GM21360 (cell line): ENCODE results near the gene RASAL3.
"Not testable (repeated sequence)": the region's sequence is repeated elsewhere in the genome, so short reads cannot be mapped to it uniquely, and the experiment has no call there.

Source experiments
- ATAC-seq: cut with Tn5 transposase; IDR thresholded peaks from one replicate; pipeline ENCODE4 v1.9.1; 2021; ENCODE audit warnings: mild to moderate bottlenecking, moderate library complexity; ENCODE audit not compliant: unreplicated experiment

The RASAL3 gene

DNA sequence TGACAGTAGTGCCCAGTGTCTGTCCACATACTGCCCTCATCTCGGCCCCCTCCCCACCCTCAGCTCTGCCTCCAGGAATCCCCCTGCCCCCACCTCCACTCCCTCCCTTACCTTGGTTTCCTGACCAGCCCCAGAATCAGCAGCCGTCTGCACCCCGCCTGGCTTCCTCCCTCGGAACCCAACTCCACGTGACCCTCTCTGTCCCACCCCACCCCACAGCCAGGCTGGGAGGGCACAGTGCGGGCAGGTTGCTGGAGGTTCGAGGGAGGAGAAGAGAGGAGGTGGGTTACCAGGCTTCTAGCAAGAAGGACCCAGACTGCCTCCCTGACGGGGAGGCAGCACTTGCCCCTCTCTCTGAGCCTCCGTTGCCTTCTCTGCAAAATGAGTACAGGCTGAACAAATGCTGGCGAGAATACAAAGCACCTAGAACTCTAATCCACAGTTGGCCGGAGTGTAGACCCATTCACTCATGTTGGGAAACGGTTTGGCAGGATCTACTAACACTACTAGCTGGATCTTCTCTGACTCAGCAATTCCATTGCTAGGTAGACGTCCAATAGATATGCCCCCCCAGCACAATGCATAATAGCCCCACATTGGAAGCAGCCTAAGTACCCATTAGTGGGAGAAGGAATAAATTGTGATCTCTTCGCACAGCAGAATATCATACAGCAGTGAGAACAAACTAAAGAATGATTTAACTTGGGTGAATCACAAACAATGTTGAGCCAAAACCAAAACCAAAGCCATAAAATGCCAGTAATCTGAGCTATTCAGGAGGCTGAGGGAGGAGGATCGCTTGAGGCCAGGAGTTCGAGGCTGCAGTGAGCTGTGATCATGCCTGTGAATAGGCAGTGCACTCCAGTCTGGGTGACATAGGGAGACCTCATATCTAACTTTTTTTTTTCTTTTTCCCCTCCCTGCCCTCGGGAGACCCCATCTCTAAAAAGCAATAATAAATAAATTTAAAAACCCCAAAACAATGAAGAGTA is at the start of gene RASAL3:
RASAL3 (minus strand) TSS at position 151 of the 992 bp plus-strand sequence. CDS start 186 bp downstream, outside the sequence.
- no peak for ATAC-seq

DNA sequence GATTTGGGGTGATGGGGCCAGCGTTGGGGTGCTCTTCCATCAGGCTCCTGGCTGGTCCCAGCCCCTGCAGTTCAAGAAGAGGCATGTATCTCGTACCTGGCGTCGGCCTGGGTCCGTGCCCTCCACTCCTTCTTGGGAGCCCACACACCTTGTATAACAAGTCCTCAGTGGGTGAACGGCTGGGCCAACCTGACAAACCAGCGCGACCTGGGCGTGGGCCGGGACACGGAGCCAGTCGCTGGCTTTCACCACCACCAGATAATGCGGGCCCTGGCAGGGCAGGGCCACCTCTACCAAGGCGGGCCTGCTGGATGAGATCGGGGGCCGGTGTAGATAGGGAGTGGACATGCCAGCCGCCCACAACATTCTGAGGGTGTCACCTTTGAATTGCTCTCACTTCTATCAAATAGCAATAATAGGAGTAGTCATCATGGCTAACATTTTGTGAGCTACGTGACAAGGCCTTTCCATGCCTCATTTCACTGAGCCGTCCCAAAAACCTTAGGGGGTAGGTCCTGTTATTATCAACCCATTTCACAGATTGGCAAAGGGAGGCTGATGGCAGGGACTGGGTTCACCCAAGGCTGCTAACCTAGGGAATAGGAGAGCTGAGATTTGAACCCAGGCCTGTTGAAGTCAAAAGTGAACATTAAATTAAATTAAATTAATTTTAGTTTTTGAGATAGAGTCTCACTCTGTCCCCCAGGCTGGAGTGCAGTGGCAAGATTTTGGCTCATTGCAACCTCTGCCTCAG is 47.5 kb upstream of the RASAL3 start:
- ATAC-seq: no peak

DNA sequence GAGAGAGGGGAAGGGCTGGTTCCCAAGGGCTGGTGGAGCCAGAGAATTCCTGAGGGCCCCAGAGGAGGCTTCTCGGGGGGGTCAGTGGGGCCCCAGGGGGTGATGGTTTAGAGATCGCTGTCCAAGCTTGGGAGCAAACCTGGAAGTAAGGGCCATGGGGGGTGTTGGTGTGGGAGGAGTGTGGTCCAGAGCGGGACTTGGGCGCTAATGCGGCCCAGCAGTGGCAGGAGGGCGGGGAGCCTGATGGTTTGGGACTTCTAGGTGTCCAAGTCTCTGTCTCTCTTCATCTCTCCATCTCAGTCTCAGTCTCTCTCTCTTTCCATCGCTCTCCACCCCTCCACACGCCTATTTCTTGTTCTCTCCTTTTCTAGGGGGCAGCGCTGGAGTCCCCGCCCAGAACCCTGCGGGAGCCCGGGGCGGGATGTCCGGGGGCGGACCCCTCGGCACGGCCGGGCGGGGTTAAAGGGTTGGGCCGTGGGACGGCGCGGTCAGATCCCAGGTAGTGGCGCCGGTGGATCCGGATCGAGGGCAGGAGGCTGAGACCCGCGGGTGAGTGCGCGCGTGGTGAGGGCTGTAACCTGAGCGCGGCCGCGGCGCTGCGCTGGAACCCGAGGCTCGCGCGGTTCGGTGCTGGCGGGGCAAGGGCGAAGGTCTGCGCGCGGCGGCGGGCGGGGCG is 43.8 kb upstream of the RASAL3 start, which contains the start of gene CYP4F22:
CYP4F22 (plus strand) TSS at position 491 of the 676 bp plus-strand sequence. CDS start 16,812 bp downstream, outside the sequence.
- no peak for ATAC-seq

DNA sequence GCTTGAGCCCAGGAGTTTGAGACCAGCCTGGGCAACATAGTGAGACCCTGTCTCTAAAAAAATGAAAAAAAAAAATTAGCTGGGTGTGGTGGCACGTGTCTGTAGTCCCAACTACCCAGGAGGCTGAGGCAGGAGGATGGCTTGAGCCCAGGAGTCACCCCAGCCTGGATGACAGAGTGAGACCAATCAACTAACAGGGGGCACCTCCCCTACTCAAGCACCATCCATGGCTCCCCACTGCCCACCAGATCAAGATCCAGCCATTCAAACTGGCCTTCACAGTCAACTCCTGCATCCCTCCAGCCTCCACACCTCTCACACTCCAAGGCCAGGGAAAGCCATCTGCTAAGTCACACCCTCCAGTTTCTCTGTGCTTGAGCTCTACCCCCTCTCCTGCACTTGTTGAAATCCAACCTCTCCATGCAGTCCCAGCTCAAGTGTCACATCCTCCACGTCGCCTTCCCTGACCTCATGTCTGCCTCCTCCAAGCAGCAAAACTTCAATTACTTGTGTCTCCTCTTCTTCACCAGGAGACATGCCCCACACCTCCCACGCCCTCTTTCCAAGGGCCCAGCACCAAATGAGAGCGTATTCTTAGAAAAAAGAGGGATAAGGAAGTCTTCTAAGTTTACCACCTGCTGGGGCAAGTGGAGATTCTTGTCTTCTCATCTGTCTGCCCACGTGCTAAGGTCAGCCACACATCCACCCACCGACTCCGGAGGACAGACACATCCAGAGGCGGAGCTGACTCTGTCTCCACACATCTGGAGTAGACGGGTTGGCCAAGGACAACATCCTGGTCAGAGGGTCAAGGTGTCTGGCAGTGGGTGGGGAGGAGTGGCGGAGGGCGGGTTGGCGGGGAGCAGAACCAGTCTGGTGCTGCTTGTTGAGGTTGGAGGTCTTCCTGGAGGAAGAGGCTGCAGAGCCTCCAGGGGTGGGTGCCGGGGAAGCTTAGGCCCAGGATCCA is 43.0 kb upstream of the RASAL3 start:
- ATAC-seq: no peak

DNA sequence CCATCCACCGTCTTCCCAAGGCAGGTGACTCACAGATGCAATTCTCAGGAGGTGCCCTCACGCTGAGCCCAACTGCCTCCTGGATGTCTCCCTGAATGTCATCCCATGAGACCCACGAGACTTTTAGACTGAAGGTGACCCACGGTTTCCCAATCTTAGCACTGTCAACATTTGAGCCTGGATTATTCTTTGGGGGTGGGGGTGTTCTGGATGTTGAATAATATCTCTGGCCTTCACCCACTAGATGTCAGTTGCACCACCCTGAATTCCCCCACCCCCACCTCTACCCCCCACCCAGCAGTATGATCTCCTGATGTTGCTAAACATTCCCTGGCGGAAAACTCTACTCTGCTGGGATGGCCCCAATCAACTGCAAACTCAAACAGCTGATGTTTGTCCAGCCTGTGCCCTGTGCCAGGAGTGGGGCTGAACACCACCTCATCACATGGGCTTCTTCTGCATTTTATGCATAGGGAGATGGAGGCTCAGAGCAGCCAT is 41.8 kb upstream of the RASAL3 start:
- no peak for ATAC-seq

DNA sequence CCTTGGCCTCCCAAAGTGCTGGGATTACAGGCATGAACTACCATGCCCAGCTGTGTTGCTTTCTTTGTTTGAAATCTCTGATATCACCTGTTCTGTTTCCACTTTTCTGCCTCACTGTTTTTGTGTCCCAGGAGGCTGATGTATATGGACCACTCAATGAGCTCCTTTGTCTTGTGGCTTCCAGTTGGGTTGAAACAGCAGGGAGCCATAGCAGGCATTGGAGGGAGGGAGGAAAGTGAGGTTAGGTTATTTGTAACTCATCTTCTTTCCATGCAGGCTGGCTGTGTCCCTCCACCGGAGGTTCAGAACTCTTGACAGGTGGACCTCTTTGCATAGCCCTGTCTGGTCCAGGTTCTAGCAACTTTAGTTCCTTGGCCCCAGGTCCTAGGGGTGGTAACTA is 37.9 kb upstream of the RASAL3 start:
- ATAC-seq: no peak

DNA sequence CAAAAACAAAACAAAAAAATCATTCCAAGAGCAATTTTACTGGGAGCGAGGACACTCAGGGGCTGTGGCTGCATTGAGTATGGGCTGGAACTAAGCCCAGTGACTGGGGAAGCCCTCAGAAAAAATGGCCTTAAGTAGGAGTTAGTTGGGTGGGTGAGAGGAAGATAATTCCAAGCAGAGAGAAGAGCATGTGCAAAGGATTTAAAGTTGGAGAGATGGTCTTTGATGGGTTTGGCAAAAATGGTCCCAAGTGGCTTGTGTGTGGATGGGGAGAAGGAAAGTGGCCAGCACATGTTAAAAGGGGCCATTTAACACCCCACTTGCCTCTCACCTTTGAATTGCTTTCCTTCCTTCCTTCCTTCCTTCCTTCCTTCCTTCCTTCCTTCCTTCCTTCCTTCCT is 37.3 kb upstream of the RASAL3 start:
- ATAC-seq: no peak

DNA sequence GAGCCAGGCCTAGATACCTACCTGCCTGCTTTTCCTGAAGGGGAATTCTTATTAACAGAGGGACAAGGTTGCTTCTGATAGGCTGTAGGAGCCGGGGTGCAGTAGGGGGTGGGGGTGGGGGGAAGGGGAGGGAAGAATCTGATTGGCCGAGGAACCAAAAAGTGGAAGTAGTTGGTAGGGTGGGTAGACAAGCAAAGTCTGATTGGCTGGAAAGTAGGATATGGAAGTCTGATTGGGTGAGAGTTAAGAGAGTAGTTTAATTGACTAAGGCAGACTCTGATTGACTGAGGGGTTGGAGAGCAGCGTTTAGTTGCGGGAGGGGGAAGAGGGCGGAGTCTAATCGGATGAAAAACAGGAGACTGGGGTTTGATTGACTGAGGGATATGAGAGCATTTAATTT is 34.6 kb upstream of the RASAL3 start:
- no peak for ATAC-seq

DNA sequence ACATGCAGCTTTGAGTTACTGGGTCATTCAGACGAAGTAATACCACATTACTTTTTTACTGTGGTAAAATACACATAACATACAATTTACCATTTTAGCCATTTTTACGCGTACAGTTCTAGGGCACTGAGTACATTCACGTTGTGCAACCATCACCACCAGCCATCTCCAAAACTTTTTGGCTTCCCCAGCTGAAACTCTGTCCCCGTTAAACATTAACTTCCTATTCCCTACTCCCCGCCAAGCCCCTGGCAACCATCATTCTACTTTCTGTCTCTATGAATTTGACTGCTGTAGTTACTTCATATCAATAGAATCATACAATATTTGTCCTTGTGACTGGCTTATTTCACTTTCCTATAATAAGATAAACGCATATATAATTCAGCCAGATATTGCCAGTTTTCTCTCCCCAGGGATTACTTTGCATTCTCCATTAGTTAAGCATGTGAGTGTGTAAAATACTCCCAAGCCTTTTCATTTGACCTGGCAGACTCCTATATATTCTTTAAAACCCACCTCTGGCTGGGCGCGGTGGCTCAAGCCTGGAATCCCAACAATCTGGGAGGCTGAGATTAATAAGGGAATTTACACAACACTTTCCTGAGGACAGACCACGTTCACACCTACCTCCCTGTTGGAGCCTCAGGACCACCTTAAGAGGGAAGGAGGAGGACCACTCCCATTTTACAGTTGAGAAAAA is 34.0 kb upstream of the RASAL3 start:
- ATAC-seq: no peak

DNA sequence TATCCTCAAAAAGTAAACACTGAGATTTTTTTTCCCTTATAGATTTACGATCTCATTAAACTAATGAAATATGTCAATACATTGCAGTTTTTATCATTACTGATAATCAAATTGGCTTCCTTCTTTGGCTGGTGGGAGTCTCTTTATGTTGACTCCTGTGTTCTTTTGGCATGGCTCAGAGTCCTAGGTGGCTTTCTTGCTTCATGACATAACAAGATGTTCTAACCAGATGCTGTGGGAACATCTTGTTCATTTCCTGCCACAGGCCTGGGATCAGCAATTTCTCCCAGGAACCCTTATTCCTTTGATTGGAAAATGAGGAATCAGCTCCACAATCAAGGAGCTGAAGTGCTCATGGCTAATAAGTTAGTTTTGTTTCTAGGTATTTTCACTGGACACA is 30.8 kb upstream of the RASAL3 start:
- ATAC-seq: no peak

DNA sequence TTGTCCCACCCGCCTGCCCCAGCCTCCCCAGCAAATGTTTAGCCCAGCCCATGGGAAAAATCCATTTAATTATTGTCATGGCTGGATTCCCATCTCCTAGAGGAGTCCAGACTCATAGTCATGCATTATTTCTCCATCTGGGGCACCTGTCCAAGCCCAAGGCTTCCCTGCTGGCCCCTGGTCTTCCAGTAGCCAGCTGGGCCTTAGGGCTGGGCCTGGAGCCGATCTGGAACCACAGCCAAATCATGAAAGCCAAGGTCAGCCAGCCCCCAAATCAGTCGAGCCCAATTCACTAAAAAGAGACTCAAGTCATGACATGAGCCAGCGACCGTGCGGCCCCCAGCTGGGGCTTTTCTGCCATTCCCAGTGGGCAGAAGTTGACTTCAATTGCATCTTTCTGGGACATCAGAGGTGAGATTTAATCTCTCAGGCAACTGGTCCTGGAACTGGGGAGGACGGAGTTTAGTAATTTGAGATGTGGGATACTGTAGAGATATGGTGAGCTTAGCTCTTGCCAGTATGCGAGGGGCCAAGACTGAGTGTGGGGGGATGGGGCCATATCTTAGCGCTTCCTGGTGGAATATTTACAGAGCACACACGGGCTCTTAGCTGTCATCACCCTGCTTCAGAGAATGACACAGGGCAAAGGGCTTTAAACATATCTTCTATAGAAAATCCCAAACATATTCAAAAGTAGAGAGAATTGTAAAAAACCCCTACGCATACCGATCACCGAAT is 24.3 kb upstream of the RASAL3 start:
- ATAC-seq: no peak

DNA sequence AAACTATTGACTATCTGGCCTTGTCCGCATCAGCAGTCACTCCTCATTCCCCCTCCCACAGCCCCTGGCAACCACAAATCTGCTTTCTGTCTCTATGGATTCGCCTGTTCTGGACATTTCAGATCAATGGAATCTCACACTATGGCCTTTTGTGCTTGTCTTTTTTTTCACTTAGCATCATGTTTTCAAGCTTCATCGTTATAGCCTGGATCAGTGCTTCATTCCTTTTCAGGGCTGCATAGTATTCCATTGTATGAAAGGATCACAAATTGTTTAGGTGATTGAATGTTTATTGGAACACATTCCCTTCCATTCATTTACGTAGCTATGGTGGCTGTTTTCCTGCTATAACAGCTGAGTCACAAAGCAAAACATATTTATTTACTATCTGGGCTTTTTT is 22.7 kb upstream of the RASAL3 start:
- no peak for ATAC-seq

DNA sequence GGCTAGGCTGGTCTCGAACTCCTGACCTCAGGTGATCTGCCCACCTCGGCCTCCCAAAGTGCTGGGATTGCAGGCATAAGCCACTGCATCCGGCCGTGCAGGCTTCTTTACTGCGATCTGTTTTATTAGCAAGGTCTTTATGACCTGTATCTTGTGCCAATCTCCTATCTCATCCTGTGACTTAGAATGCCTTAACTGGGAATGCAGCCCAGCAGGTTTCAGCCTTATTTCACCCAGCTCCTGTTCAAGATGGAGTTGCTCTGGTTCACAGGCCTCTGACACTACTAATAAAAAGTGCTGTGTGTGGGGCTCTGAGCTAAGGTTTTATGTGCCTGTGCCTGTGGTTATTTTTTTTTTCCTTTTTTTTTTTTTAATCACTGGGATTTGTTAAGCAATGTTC is 21.4 kb upstream of the RASAL3 start:
- ATAC-seq: not testable (repeated sequence)

DNA sequence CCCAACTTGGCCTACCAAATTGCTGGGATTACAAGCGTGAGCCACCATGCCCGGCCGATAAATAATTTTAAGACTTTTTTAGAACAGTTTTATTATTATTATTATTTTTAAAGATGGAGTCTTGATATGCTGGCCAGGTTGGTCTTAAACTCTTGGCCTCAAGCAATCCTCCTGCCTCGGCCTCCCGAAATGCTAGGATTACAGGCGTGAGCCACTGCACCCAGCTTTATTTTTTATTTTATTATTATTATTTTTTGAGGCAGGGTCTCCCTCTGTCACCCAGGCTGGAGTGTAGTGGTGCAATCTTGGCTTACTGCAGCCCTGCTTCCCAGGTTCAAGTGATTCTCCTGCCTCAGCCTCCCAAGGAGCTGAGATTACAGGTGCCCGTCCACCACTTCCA is 16.7 kb upstream of the RASAL3 start:
- not testable (repeated sequence) for ATAC-seq

DNA sequence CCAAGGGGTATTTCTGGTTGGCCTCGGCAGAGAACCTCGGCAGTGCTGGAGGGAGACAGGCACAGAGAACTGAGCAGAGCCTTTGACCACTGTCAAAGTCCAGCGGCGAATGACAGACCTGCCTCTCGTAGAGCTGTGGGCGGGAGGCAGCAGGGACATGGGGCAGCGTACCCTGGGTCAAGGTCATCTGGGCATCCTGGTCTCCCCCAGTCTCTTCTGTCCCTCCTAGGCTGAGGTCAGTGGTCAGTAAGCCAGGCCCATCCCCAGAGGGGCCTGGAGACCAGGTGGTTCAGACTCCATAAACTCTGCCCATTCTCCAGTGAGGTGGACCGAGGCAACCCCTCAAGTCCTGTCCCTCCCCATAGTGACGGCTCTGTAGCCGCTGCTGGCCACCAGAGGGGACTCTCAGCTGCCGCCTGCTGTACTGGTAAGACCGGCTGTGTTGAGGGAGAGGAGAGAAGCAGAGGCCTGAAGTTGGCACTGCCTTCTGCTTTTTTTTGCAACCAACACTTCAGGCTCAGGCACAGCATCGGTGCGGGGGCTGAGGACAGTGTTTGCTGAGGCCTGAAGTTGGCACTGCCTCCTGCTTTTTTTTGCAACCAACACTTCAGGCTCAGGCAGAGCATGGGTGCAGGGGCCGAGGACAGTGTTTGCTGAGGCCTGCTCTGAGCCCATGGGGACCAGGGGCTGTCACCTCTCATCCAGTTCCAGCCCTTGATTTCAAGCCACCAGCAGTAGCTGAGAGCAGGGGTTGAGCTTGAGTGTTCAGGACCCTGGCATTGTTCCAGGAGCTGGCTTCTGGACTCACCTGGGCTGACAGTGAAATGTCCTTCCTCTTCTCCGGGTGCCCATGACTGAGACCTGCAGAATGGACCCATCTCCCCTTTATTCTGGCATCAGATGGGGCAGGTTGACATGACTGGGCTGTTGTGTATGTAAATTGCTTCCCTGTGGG is 15.3 kb upstream of the RASAL3 start, which contains the start of gene PGLYRP2:
PGLYRP2 (minus strand) TSS at position 111 of the 955 bp plus-strand sequence. CDS start 130 bp downstream, outside the sequence.
- no peak for ATAC-seq

DNA sequence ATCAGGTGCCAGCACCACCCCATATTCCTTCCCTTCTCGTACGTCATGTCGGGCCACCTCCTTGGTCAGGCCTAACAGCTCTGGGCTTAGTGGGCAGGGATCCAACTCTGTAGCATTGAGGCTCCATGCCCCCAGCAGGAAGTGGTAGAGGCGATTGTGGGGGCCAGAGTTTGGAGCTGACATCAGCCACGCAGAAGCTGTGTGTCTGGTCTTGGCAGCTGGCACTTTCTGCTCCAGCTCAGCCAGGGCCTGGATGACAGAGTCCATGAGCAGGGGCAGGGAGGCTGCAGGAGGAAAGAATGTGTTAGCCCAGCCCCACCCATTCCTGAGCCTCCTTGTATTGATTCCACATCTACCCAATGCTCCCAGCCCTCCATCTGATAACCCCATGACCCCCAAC is 12.0 kb upstream of the RASAL3 start:
- ATAC-seq: no peak

DNA sequence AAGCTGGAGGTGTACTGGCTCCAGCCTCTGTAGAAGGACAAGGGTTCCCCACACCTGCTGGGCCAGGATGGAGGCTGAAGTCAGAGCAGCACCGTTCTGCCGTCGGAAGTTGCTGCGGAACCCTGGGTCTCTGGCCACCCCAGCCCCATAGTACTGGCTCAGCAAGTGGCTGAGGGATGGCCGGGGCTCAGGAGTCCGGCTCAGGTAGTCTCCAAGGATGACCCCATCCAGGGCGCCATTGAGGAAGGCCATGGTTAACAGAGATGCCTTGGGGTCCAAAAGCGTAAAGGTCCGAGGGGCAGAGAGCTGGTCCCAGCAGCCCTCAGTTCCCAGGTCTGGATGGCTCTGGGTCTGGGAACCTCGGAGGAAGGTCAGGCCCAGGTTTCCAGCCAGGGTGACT is 11.3 kb upstream of the RASAL3 start:
- ATAC-seq: no peak
